ENCODE data around the gene C1GALT1C1.

- TF ChIP-seq CTCF (IDR thresholded peaks at IDR 0.05) = no peak
- TF ChIP-seq ZFX (IDR thresholded peaks at IDR 0.05; ENCODE audit: borderline replicate concordance) = no peak
Observed at GRCh38 chrX:120585702-120586101, 44.2 kb downstream of the C1GALT1C1 start.
